Heart right ventricle (tissue), 16 donors: Measurements from ENCODE around the gene YPEL2. TPM values are rescaled to one million over a fixed set of nuclear protein-coding genes. Genes with fewer than 3 reads are reported as not detected.

Source experiments
- ATAC-seq, 8 donors: fragments of 200-7000 bp; cut with Tn5 transposase; one replicate each; pipeline ENCODE4 v1.9.1; 2020; ENCODE audit warnings: mild to moderate bottlenecking in 8 of 8, moderate library complexity in 8 of 8, moderate number of reproducible peaks in 1 of 8
- DNase-seq, 2 donors: peaks; one replicate each; pipeline ENCODE4 v3.0.0-alpha.2; 2020
- H3K27ac ChIP-seq, 10 donors: fragments of 200-600 bp; sonication (generic) in 2 of 10; one replicate each; pipeline versions ENCODE4 v1.5.0 to v1.8.0; 2020 to 2022; ENCODE audit warnings: mild to moderate bottlenecking in 3 of 10
- H3K27me3 ChIP-seq, 7 donors: fragments of 200-600 bp; one replicate each; pipeline ENCODE4 v1.8.0; 2021 to 2022; ENCODE audit warnings: mild to moderate bottlenecking in 2 of 7
- H3K36me3 ChIP-seq, 9 donors: fragments of 200-600 bp; sonication (generic) in 1 of 9; one replicate each; pipeline versions ENCODE4 v1.5.0 to v1.8.0; 2020 to 2022; ENCODE audit warnings: mild to moderate bottlenecking in 2 of 9
- H3K4me1 ChIP-seq, 9 donors: fragments of 200-600 bp; sonication (generic) in 1 of 9; one replicate each; pipeline versions ENCODE4 v1.5.0 to v1.8.0; 2020 to 2022; ENCODE audit warnings: mild to moderate bottlenecking in 4 of 9
- H3K4me3 ChIP-seq, 10 donors: fragments of 200-600 bp; sonication (generic) in 2 of 10; one replicate each; pipeline versions ENCODE4 v1.5.0 to v1.8.0; 2020 to 2022; ENCODE audit warnings: mild to moderate bottlenecking in 7 of 10, moderate library complexity in 2 of 10
- H3K9me3 ChIP-seq, 11 donors: fragments of 200-600 bp in 10 of 11; sonication (generic) in 2 of 11; one replicate each; pipeline versions ENCODE4 v1.5.0 to v1.8.0; 2013 to 2022; ENCODE audit warnings: mild to moderate bottlenecking in 2 of 11, control low read depth in 1 of 11, moderate library complexity in 1 of 11
- CTCF ChIP-seq, 9 donors: fragments of 200-600 bp; sonication (generic) in 2 of 9; IDR thresholded peaks; one replicate each; pipeline versions ENCODE4 v1.5.0 to v1.8.0; 2021 to 2022; ENCODE audit warnings: antibody characterized with exemption in 9 of 9, mild to moderate bottlenecking in 5 of 9, moderate library complexity in 1 of 9
- WGBS, 2 donors: extraction: QIAGEN DNeasy Blood & Tissue Kit; methylation state at CpG; one replicate each; pipeline ENCODE4 v1.1.7; 2013; ENCODE audit warnings: inconsistent platforms in 1 of 2; 5-methylcytosine and 5-hydroxymethylcytosine counted together
- intact Hi-C, 10 donors: fragments of 100-400 bp; cut with DNase I; formaldehyde crosslinking; loops; one replicate each; pipeline versions ENCODE4 v1.11.1 to v1.14.2; 2022
- polyA plus RNA-seq, 2 donors: library from polyadenylated mRNA; stranded (reverse); fragments of 200-250 nt; gene quantifications; one replicate each; pipeline ENCODE4 v1.2.3, GENCODE V29; 2013
- total RNA-seq, 10 donors: library from RNA; stranded (reverse); fragmentation: NEBNext Ultra II Directional in 3 of 10; extraction: Animal tissue kit (Norgen Biotek cat#: 25700) in 3 of 10; gene quantifications; one replicate each; pipeline versions ENCODE4 v1.2.1 to v1.2.4, GENCODE V29; 2021 to 2023
- donor health status: Arrhythmogenic right ventricular cardiomyopathy.
- donor health status: ischemic (EF 13 %, LVEDD 7.1; RV severe dilation, severe dysfunction).
- donor health status: healthy with polysubstance abuse.
- donor health status: DM: no; HTN: yes; CAD: no.
- donor health status: DM: no; HTN: no; CAD: no.
- donor health status: ischemic (EF 25% LVEDD 6.9; RV normal size, moderate dysfunction).
- donor health status: ischemic (EF 25% LVEDD 5.7; RV mildly dilated, moderate dysfunction).
- donor health status: healthy.
- donor health status: DM: yes; HTN: yes; CAD: no.
- donor health status: Ischemic cardiomyopathy.
- donor health status: ischemic (EF 35%, LVEDD 5.7; RV mildly dilated, moderate dysfunction).
- donor health status: nonischemic (EF 11% LVEDD 7.7; RV severe dilation, severe dysfunction).
- donor health status: DM: yes; HTN: yes; CAD: no.
- donor health status: PGD.
- donor health status: ischemic (EF 29% LVEDD 5.4; RV normal size, mild dysfunction).
- donor health status: nonischemic (EF 23%, LVEDD 6.1; RV moderate dilation, normal function).

The YPEL2 gene
- total and polyA plus RNA-seq, 12 donors, result 5.0 to 57.1 (median 36.5) TPM

DNA sequence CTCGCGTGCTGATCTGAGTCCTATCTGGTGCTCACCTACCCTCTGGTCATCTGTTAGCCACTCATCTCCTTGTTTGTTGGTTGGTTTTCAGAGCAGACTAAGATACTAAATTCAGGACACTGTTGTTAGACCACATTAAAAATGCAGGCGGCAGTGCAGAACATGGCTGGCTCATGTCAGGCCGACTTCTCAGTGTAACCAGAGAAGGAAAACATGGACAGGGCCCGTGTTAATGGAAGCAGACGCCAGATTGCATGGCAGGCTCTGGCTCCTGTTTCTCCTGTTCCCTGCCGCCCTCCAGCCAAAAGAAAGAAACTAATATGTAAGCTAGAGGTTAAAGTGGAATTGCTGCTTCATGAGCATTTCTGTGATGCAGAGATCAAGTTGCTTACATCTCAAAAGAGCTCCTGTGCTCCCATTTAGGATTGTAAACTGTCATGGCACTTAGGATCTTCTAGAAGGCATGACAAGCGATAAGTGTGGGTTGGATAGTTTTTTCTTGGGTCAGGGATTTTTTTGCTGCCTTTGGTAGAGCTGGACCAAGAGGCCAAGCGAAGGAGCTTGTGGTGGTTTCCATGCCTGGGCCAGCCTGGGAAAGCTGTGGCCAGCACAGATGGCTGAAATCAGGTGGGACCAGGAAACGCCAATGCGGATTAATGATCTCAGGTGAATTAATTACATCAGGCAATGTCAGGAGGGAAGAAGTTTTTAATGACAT lies 56.1 kb downstream of the YPEL2 start:
- intact Hi-C loops, result loop anchor here in 1 of 10 donors (5.0 kb wide), 1 partner anchor 35 kb away; no protein-coding TSS in a partner anchor
- no peak overlapping the region for H3K4me3 ChIP-seq
- no peak for DNase-seq
- H3K27ac ChIP-seq, result peak overlapping the region in 8 of 10 donors; percentile 9 to 73 (median 68)
- 72 to 74% methylated on average over 11 of the region's 11 CpGs for WGBS, 2 donors
- peaks cover 0 to 43% (median 16%) of the 10 kb centered on the region in 9 donors for H3K36me3 ChIP-seq
- H3K27me3 ChIP-seq, result no peaks in the 10 kb centered on the region
- H3K9me3 ChIP-seq, result no peaks in the 10 kb centered on the region
- peak in 6 of 8 donors; percentile 23 to 69 (median 50) for ATAC-seq
- TF ChIP-seq CTCF (IDR thresholded peaks at IDR 0.05), result no peak
- H3K4me1 ChIP-seq, result peaks cover 12 to 85% (median 44%) of the 10 kb centered on the region in 9 donors

- DNase-seq, result no peak
- no peak for TF ChIP-seq CTCF (IDR thresholded peaks at IDR 0.05)
- intact Hi-C loops, result loop anchor here in 1 of 10 donors (5.0 kb wide), 1 partner anchor 34 kb away; no protein-coding TSS in a partner anchor
- Histone ChIP-seq H3K36me3 (peaks cover 0 to 49% (median 20%) of the 10 kb centered on the region in 9 donors), H3K4me3 (no peak overlapping the region), H3K4me1 (peaks cover 12 to 81% (median 41%) of the 10 kb centered on the region in 9 donors), H3K9me3 (no peaks in the 10 kb centered on the region), H3K27me3 (no peaks in the 10 kb centered on the region), H3K27ac (peak overlapping the region in 8 of 10 donors; percentile 9 to 73 (median 68))
- 64 to 68% methylated on average over 9 of the region's 9 CpGs for WGBS, 2 donors
- peak in 6 of 8 donors; percentile 24 to 49 (median 32) for ATAC-seq
Measured at GRCh38 chr17:59388069-59388556, 56.7 kb downstream of the YPEL2 start.

DNA sequence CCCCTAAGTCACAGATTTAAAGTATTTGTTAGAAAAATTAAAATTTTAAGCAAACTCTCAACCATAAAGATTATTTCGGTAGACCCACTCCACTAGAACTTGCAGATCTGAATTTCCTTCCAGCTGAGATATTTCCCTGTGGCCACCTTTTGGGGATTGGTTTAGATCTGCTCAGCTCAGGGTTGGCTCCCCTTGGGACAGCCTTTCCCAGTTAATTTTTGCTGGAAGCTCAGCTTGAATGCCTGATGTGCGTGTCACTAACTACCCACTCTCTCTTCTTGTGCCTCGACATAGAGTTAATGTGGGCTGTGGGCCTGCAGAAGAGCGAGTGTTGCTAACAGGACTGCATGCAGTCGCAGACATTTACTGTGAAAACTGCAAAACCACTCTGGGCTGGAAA lies 57.6 kb downstream of the YPEL2 start:
- intact Hi-C loops, result loop anchor here in 1 of 10 donors (5.0 kb wide), 1 partner anchor 33 kb away; no protein-coding TSS in a partner anchor
- 70 to 73% methylated on average over 5 of the region's 5 CpGs for WGBS, 2 donors
- Histone ChIP-seq H3K36me3 (peaks cover 0 to 54% (median 20%) of the 10 kb centered on the region in 9 donors), H3K27me3 (no peaks in the 10 kb centered on the region), H3K9me3 (no peaks in the 10 kb centered on the region), H3K27ac (peak overlapping the region in 7 of 10 donors; percentile 48 to 73 (median 68)), H3K4me1 (peaks cover 12 to 76% (median 43%) of the 10 kb centered on the region in 9 donors), H3K4me3 (no peak overlapping the region)
- no peak for ATAC-seq
- DNase-seq, result no peak
- TF ChIP-seq CTCF (IDR thresholded peaks at IDR 0.05), result no peak

DNA sequence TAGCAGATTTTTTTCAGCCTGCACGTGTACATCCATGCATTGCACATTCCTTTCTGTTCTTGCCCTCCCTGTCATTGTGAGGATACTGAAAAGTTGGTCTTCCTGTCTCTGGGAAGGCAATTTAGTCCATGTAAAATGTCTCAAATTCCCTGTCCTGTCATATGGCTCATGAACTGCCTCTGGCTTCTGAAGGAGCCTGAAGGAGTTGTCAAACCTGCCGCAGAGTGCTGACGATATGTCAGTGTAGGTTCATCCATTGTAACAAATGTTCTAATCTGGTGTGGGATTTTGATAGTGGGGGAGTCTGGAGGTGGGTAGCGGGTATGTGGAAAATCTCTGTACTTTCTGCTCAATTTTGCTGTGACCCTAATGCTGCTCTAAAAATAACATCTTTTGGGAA lies 59.6 kb downstream of the YPEL2 start:
- Histone ChIP-seq H3K27ac (peak overlapping the region in 6 of 10 donors; percentile 4 to 48 (median 24)), H3K36me3 (peaks cover 0 to 68% (median 27%) of the 10 kb centered on the region in 9 donors), H3K4me3 (no peak overlapping the region), H3K27me3 (no peaks in the 10 kb centered on the region), H3K9me3 (no peaks in the 10 kb centered on the region), H3K4me1 (peaks cover 12 to 58% (median 35%) of the 10 kb centered on the region in 9 donors)
- ATAC-seq, result no peak
- intact Hi-C loops, result no loop called here
- no peak for TF ChIP-seq CTCF (IDR thresholded peaks at IDR 0.05)
- WGBS, 2 donors, result 69% methylated on average over 4 of the region's 4 CpGs
- DNase-seq, result no peak
